DMS79 (cell line): ENCODE data around the gene EXOC8.
"Not testable (repeated sequence)": the region's sequence is repeated elsewhere in the genome, so short reads cannot be mapped to it uniquely, and the experiment has no call there.

Source experiments
- DNase-seq: peaks from one replicate; lab custom pipeline; 2025; lab: John Stamatoyannopoulos, UW

EXOC8 gene

DNA sequence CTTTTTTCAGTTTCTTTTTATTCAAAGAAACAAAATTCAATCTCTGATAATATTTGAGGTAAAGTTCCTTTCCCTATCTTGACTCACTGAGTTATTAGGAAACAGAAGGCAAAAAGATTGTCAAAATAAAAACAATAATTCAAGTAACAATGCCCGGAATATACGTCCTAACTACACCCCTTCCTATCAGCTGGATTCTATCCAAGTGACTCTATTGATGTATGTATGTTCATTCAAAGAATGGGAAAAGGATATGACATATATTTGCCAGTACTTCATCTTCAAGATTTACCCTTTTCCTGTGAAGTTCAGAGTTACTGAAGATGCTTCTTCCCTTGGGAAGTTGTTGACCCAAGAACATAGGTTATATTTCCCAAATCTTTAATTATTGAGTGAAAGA is 14.2 kb upstream of the EXOC8 start:
- no peak for DNase-seq

DNA sequence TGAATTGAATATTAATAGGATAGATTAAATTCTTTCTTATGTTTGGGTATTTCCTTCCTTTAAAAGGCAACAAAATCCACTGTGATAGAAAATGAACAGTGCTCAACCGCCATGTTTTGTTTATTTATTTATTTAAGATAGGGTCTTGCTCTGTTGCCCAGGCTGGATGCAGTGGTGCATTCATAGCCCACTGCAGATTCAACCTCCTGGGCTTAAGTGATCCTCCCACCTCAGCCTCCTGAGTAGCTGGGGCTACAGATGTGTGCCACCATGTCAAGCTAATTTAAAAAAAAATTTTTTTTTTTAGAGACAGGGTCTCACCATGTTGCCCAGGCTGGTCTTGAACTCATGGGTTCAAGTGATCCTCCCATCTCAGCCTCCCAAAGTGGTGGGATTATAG is 11.2 kb upstream of the EXOC8 start:
- DNase-seq: not testable (repeated sequence)

- DNase-seq: no peak
Measured at GRCh38 chr1:231348442-231348841, 10.8 kb upstream of the EXOC8 start.

DNA sequence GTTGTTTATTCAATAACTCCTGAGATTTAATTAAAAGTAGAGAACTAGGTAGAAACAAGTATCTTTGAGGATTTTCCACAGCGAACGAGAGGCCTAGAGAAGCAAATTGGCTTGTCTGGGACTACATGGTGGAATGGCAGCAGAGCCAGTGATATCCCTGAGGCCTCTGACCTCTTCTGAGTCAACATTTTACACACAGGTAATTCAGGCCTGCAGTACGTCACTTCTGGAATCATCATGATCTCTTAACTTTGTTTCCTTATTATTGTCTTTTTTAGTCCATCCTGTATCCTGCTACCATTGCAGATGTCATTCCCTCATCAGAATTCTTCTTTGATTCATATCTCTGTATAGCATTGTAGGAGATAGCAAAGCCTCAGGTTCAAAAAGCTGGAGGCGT is 10.3 kb upstream of the EXOC8 start:
- no peak for DNase-seq

- no peak for DNase-seq
Measured at GRCh38 chr1:231340328-231341013, 2.8 kb upstream of the EXOC8 start.

- no peak for DNase-seq
Measured at GRCh38 chr1:231338270-231339128, 847 bp upstream of the EXOC8 start, which contains the start of gene SPRTN. Gene SPRTN (plus strand): TSS chr1:231338293. CDS start chr1:231338384, 91 bp downstream.

DNA sequence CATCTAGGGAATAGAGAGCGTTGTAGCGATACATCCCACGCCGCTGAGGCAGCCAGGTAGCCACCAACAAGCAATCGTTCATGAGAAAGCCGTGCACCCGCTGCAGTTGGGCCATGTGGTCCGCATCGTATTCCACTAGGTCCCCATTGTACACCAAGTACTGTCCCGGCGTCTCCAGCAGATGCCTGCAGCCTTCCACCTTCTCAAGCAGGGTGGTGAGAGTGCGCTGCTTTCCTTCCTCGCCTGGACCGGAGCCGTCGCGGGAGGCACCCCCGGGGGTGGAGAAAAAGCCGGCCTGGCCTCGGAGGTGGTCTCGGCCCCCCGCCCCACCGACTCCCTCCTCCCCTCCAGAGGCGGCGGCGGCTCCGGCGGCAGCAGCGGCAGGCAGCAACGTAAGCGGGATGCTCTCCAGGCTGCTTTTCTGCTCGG is 595 bp downstream of the EXOC8 start:
- DNase-seq: no peak

DNA sequence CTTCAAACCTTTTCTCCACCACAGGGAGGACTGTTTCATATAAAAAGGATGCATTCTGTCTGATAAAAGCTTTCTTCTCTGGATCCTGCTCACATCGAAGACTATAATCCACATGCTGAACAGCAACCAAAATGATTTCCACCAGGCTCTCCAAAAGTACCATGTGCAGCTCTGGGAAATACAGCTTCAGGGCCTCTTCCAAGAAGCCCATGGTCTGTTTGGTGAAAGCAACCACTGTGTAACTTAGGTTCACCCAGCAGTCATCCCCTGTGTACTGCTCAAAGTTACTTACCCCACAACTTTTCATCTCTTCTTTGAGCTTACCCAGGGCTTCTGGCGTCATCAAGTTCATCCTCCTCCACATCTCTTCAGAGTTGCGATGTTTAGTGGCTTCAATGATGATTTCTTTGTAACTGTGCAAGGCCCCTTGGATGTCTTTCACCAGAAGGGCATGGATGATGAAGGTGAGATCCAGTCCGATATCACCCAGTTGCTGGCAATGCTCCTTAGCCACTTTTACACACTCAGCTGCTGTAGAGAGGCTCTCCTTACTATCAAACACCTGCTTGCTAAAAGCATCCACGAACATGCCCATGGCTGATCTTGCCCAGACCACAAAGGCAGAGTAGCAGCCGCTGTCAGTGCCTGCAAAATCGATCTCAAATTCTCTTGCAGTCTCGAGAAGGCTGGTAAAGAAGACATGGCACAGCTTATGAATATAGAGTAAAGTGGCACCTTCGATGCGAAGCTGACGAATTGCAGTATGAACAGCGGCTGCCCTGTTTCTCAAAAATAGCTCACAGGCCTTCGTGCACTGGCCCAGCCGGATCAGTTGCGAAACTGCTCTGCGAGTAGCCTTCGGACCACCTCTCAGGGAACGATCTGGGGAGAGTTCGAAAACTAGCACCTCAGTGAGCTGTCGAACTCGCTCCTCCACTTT is 1.7 kb downstream of the EXOC8 start:
- peak; percentile 42 for DNase-seq

DNA sequence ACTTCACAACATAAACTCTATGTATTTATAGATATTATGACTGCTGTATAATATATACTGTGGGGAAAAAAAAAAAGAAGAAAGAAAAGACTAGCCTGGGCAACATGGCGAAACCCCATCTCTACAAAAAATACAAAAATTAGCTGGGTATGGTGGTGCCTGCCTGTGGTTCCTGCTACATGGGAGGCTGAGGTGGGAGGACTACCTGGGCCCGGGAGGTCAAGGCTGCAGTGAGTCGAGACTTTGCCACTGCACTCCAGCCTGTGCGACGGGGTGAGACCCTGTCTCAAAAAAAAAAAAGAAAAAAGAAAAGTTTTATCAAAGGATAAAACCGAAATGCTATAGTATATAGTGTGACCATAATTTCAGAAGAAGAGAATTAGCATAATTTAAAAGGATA is 2.7 kb downstream of the EXOC8 start:
- DNase-seq: no peak

DNA sequence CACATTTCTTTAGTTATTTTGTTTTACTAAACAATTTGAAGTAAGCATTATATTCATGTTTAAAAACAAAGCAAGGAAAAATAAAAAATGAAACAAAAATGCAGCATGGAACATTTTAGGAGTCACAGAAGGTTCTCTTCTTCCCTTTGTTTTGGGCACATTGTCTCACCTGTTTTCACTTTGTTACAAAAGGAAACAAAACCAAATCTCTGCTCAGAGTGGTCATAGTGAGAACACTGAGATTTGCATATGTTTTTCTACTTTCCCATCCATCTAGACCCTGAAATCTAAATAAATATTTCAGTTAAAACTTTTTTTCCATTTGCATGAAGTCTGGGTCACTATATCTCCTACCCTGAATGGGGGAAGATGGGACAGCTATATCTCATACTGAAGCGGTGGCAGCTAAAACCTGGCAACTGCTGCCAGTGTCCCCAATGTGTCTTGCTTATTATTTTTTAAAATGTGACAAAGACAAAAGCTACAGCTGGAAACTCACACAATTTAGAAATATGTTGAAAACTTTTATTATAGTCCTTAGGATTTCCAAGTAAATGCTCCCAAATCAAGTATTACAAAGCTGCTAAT is 3.5 kb downstream of the EXOC8 start:
- DNase-seq: no peak

DNA sequence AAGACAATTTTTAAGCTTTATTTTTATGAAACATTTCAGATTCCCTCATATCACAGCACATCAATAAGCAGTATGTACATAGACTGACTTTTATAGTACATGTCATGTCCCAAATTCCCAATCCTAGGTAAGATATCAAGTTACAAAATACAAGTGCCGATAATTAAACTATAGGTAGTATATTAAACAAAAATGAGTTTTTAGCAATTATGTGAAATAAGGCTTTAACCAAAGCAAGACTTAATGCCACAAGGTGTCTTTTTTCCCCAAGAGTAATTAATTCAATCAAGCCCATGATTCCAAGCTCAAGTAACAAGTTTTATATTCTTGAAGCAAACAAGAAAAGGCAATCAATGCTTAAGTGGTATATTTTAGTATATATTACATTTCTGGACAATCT is 4.9 kb downstream of the EXOC8 start:
- DNase-seq: no peak

DNA sequence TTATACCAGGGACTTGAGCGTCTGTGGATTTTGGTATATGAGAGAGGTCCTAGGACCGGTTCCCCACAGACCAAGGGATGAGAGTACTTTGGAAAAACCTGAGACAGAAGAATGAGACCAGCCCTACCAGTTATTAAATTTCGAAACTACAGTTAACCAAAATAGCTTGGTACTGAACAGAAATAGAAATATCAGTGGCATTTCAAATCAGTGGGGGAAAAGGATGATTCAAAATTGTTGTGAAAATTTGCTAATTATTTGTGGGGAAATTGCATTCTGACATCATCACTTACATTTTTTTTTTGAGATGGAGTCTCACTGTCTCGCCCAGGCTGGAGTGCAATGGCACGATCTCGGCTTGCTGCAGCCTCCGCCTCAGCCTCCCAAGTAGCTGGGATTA is 8.2 kb downstream of the EXOC8 start:
- DNase-seq: no peak

DNA sequence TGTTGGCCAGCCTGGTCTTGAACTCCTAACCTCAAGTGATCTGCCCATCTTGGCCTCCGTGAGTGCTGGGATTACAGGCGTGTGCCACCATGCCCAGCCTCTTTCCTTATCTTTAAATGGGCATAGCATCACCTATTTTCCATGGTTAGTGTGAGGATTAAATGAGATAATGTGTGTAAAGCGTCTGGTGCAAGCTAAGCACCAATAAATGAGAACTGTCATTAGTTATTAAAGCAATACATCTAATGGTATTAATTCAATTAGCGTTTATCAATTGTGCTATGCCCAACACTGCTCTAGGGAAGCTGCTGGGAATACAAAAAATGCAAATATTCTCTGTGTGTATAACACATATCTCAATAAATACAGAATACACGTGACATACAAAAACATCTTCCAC is 10.0 kb downstream of the EXOC8 start:
- no peak for DNase-seq

DNA sequence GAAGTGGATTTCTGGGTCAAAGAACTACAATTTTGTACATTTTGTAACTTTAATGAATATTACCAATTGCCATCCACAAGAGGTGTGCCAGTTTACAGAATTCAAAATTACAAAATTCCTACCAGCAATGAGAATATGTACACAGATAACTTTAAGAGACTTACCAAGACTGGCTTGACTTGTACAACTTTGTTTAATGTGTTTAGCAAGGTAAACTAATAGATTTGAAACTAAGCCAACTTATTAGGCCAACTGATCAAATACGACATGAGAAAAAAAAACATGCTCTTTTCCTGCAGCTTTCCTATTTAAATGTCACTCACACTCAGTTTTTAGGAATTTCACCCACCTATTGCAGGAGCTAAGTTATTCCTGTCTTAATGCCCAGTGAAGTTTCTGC is 11.4 kb downstream of the EXOC8 start:
- no peak for DNase-seq

- DNase-seq: no peak
Measured at GRCh38 chr1:231324660-231325059, 13.0 kb downstream of the EXOC8 start.

- DNase-seq: no peak
Measured at GRCh38 chr1:231322880-231323530, 14.6 kb downstream of the EXOC8 start.

DNA sequence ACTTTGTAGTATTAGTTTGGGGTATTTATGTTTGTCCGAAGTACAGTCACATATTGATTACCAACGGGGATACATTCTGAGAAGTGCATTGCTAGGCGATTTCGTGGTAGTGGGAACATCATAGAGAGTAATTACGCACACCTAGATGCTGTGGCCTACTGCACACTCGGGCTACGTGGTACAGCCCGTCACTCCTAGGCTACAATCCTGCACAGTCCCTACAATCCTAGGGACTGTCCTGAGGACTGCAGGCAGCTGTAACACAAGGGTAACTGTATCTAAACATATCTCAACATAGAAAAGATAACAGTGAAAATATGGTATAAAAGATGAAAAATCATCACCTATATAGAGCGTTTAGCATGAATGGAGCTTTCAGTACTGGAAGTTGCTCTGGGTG is 18.6 kb downstream of the EXOC8 start:
- DNase-seq: no peak

DNA sequence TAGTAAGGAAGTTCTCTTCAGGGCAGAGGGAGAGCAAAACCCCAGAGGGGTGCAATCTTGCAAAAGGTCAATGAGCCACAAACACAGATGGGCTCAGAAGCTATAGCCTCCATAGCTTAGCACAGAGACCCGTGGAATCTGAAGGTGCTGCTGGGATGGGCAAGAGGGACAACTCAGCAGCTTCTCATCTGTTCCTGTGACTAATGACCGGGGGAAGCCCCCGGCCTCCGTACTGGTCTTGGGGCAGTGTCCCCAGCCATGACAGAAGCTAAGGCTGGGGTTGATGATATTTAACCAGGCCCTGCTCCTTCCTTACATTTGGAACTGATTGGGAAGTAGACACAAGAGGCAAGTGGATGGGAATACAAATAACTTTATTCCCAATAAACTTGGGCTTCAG is 19.1 kb downstream of the EXOC8 start:
- DNase-seq: no peak

DNA sequence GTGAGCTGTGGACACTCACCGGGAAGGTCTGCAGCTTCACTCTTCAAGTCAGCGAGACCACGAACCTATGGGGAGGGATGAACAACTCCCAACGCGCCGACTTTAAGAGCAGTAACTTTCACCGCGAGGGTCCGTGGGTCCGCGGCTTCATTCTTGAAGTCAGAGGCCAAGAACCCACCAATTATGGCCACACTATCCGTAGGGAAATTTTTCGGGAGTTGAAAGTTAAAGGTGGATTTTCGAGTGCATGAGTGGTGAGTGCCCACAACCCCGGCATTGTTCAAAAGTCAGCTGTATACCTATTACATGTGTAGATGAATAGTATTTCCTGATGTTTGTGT is 19.7 kb downstream of the EXOC8 start:
- DNase-seq: no peak

GRCh38 chr1:231317306-231318014 is 20.2 kb downstream of the EXOC8 start:
- DNase-seq: no peak

DNA sequence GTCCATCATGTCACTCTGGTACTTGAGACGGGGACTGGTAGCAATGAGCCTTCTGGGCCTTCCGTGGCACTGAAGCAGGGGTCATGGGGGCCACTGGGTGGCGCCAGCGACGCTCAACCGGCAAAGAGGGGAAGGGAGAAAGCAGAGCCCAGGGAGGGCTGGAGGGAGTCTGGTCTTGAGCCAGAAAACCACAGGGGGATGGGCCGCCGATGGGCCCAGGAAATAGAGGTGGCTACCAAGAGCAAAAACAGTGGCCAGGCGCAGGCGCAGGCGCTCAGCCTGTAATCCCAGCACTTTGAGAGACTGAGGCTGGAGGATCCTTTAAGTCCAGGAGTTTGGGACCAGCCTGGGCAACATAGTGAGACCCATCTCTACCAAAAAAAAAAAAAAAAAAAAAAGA is 21.8 kb downstream of the EXOC8 start:
- no peak for DNase-seq
